Neural progenitor cell (in vitro differentiated cells): ENCODE results near the gene SAMD4B.
"Not testable (repeated sequence)": the region's sequence is repeated elsewhere in the genome, so short reads cannot be mapped to it uniquely, and the experiment has no call there.

Experiments
- EZH2 ChIP-seq: fragments of 200-600 bp; sonication (generic); IDR thresholded peaks from 2 replicates; pipeline ENCODE4 v1.6.1; 2017; ENCODE audit warnings: antibody characterized with exemption, mild to moderate bottlenecking, moderate library complexity
- EZH2phosphoT487 ChIP-seq: fragments of 200-600 bp; sonication (generic); IDR thresholded peaks from 2 replicates; pipeline ENCODE4 v1.6.1; 2017; ENCODE audit warnings: antibody characterized with exemption
- TF ChIP-seq, protein P1 (sequence below): fragments of 200-600 bp; sonication (generic); IDR thresholded peaks from 2 replicates; pipeline ENCODE4 v1.5.1; 2017; ENCODE audit warnings: antibody characterized with exemption, mild to moderate bottlenecking

DNA sequence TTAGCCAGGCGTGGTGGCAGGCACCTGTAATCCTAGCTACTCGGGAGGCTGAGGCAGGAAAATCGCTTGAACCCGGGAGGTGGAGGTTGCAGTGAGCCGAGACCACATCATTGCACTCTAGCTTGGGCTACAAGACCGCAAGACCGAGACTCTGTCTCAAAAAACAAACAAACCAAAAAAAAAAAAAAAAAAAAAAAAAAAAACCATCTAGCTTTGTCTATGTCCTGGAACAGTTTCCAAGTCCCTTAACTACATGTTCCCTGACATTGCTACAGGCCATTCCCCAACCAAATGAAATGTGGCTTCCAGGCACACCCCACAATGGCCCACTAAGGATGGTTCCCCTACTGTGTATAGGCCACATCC is 32.9 kb upstream of the SAMD4B start:
- TF ChIP-seq, protein P1, sequence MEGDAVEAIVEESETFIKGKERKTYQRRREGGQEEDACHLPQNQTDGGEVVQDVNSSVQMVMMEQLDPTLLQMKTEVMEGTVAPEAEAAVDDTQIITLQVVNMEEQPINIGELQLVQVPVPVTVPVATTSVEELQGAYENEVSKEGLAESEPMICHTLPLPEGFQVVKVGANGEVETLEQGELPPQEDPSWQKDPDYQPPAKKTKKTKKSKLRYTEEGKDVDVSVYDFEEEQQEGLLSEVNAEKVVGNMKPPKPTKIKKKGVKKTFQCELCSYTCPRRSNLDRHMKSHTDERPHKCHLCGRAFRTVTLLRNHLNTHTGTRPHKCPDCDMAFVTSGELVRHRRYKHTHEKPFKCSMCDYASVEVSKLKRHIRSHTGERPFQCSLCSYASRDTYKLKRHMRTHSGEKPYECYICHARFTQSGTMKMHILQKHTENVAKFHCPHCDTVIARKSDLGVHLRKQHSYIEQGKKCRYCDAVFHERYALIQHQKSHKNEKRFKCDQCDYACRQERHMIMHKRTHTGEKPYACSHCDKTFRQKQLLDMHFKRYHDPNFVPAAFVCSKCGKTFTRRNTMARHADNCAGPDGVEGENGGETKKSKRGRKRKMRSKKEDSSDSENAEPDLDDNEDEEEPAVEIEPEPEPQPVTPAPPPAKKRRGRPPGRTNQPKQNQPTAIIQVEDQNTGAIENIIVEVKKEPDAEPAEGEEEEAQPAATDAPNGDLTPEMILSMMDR: not testable (repeated sequence)
- not testable (repeated sequence) for TF ChIP-seq EZH2, EZH2phosphoT487
